CD4-positive, alpha-beta T cell treated with Interleukin-15 for 1 hour (primary cell): ENCODE results near the gene WDR41.
"Not testable (repeated sequence)": the region's sequence is repeated elsewhere in the genome, so short reads cannot be mapped to it uniquely, and the experiment has no call there.

Source experiments
- DNase-seq: peaks from one replicate; pipeline ENCODE4 v3.0.0-alpha.2; 2020

The WDR41 gene

GRCh38 chr5:77400645-77401044 is 91.5 kb downstream of the WDR41 start:
- no peak for DNase-seq

DNA sequence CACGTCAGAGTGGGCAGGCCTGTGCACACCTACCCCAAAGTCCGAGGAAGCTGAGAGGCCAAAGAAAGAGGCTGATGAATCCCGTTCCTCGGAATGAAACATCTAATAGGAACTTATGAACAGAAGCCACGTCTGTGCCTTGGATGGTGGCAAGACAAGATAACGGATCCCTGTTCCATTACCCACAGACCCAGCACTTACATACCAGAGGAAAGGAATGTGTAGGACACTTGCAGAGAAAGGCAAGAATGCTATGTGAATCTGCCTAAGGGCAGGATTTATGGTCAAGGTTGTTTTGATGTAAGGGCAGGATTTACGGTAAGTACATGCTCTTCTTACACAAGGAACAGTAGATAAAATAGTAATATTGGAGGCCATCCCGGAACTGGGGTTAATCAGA is 93.2 kb downstream of the WDR41 start:
- no peak for DNase-seq

- no peak for DNase-seq
Observed at GRCh38 chr5:77398458-77398857, 93.7 kb downstream of the WDR41 start.

GRCh38 chr5:77397686-77398292 is 94.3 kb downstream of the WDR41 start:
- no peak for DNase-seq

GRCh38 chr5:77396017-77396416 is 96.1 kb downstream of the WDR41 start:
- DNase-seq: no peak

GRCh38 chr5:77394064-77394715 is 97.9 kb downstream of the WDR41 start:
- no peak for DNase-seq

DNA sequence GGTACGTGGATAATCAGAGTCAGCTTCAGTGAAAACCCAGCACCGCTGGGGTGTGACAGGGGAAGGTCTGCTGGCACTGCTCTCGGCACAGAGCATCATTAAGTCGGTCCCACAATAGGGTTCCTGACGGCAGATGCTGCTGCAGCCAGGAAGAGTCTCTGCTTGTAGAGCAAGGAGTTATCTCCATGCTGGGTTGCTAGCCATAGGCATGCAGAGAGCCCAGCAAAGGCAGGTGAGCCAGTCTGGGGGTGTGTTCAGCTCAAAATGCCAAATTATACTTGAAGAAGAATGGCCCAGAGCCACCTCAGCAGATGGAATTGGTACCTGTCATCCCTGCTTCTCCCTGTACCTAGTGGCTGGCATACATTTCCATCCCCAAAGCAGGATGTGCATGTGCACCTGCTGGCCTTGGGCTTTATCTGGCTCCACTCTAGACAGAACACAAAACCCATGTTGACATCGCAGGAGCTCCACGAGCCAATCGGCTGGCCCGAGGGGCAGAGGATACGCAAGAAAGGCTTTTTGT is 100.8 kb downstream of the WDR41 start:
- DNase-seq: no peak

GRCh38 chr5:77390795-77391194 is 101.3 kb downstream of the WDR41 start:
- DNase-seq: no peak

DNA sequence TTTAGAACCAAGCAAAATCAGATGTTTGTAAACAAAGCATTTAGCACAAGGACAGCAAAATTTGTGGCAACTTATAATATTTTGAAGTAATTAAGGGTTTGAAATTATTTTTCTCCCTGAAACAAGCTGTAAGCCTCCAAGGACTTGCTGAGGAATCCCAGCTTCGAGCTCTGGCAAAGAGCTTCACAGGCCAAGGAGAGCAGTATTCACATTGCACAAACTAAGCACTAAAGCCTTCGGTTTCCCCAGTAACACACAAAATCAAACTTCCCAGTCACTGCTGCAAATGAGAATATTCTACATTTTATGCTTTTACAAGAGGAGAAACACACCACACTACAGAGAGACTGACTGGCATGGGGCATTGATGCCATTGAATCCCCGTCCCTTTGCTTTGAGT is 101.9 kb downstream of the WDR41 start:
- no peak for DNase-seq

- no peak for DNase-seq
Observed at GRCh38 chr5:77389746-77390145, 102.4 kb downstream of the WDR41 start.

GRCh38 chr5:77386340-77386739 is 105.8 kb downstream of the WDR41 start:
- not testable (repeated sequence) for DNase-seq

DNA sequence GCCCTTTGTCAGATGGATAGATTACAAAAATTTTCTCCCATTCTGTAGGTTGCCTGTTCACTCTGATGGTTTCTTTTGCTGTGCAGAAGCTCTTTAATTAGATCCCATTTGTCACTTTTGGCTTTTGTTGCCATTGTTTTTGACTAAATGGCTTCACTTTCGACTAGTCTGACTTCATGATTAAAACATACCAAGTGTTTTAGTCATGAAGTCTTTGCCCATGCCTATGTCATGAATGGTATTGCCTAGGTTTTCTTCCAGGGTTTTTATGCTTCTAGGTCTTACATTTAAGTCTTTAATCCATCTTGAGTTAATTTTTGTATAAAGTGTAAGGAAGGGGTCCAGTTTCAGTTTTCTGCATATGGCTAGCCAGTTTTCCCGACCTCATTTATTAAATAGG is 108.8 kb downstream of the WDR41 start:
- not testable (repeated sequence) for DNase-seq
